HEK293 (cell line): Measurements from ENCODE around the gene KLF16.

ENCODE experiments used
- CTCF ChIA-PET: fragments of 350-600 bp; formaldehyde crosslinking; extraction: SDS; loops from one replicate; lab custom pipeline; 2021; ENCODE audit warnings: antibody characterized with exemption; lab: Yijun Ruan, JAX
- POLR2A ChIA-PET: fragments of 300-600 bp; formaldehyde crosslinking; extraction: SDS; loops from one replicate; lab custom pipeline; 2020; ENCODE audit warnings: antibody characterized with exemption, inconsistent platforms; lab: Yijun Ruan, JAX
- H3K27ac ChIP-seq: fragments of 200-500 bp; sonication (Bioruptor generic); 2 replicates; pipeline ENCODE4 v1.5.1; 2014; ENCODE audit warnings: low read depth, low read length, control low read depth, inconsistent platforms; ENCODE audit errors: extremely low read depth
- H3K36me3 ChIP-seq, 2 experiments: fragments of 200-500 bp in 1 of 2; sonication (Bioruptor generic) in 1 of 2; 1 replicate in 1 of 2; 2 replicates in 1 of 2; pipeline ENCODE4 v1.5.1; 2014 to 2017; ENCODE audit warnings: inconsistent platforms in 2 of 2, low read length in 2 of 2; ENCODE audit not compliant: control insufficient read depth in 2 of 2, insufficient read depth in 1 of 2
- H3K4me1 ChIP-seq: fragments of 200-500 bp; sonication (Bioruptor generic); 2 replicates; pipeline ENCODE4 v1.5.1; 2014; ENCODE audit warnings: mild to moderate bottlenecking, low read length, inconsistent platforms; ENCODE audit not compliant: control insufficient read depth, insufficient read depth
- H3K4me3 ChIP-seq: 2 replicates; pipeline ENCODE4 v1.5.1; 2011; ENCODE audit warnings: low read depth, mild to moderate bottlenecking, control low read depth, low read length, moderate library complexity
- H3K9me3 ChIP-seq: fragments of 200-500 bp; sonication (Bioruptor generic); 2 replicates; pipeline ENCODE4 v1.5.1; 2014; ENCODE audit warnings: low read depth, low read length, inconsistent platforms; ENCODE audit not compliant: control insufficient read depth, insufficient read depth
- CTCF ChIP-seq: fragments of 450-650 bp; formaldehyde crosslinking; IDR thresholded peaks from 2 replicates; pipeline ENCODE4 v1.5.1; 2016; ENCODE audit warnings: missing biosample characterization, missing genetic modification characterization
- GFI1B ChIP-seq: fragments of 450-650 bp; formaldehyde crosslinking; IDR thresholded peaks from 2 replicates; pipeline ENCODE4 v1.5.1; 2016; ENCODE audit warnings: missing biosample characterization, missing genetic modification characterization
- KLF1 ChIP-seq: fragments of 450-650 bp; formaldehyde crosslinking; IDR thresholded peaks from 2 replicates; pipeline ENCODE4 v1.5.1; 2016; ENCODE audit warnings: missing biosample characterization, missing genetic modification characterization
- KLF16 ChIP-seq: fragments of 450-650 bp; formaldehyde crosslinking; IDR thresholded peaks from 2 replicates; pipeline ENCODE4 v1.5.1; 2017; ENCODE audit warnings: missing biosample characterization, missing genetic modification characterization
- ZBTB6 ChIP-seq: fragments of 450-650 bp; formaldehyde crosslinking; IDR thresholded peaks from 2 replicates; pipeline ENCODE4 v1.5.1; 2017; ENCODE audit warnings: missing biosample characterization, missing genetic modification characterization
- ZNF184 ChIP-seq: fragments of 450-650 bp; IDR thresholded peaks from 2 replicates; pipeline ENCODE4 v1.5.1; 2018; ENCODE audit warnings: missing biosample characterization, mild to moderate bottlenecking, missing genetic modification characterization
- ZNF248 ChIP-seq: fragments of 450-650 bp; formaldehyde crosslinking; IDR thresholded peaks from 2 replicates; pipeline ENCODE4 v1.5.1; 2017; ENCODE audit warnings: missing biosample characterization, missing genetic modification characterization
- ZNF513 ChIP-seq: fragments of 450-650 bp; IDR thresholded peaks from 2 replicates; pipeline ENCODE4 v1.5.1; 2018; ENCODE audit warnings: missing biosample characterization, missing genetic modification characterization
- ZNF558 ChIP-seq: fragments of 450-650 bp; formaldehyde crosslinking; IDR thresholded peaks from 2 replicates; pipeline ENCODE4 v1.5.1; 2016; ENCODE audit warnings: missing biosample characterization, missing genetic modification characterization
- ZNF600 ChIP-seq: fragments of 450-650 bp; formaldehyde crosslinking; IDR thresholded peaks from 2 replicates; pipeline ENCODE4 v1.5.1; 2016; ENCODE audit warnings: missing biosample characterization, missing genetic modification characterization
- ZNF623 ChIP-seq: fragments of 450-650 bp; formaldehyde crosslinking; IDR thresholded peaks from 2 replicates; pipeline ENCODE4 v1.5.1; 2016; ENCODE audit warnings: missing biosample characterization, missing genetic modification characterization
- ZNF629 ChIP-seq: fragments of 450-650 bp; formaldehyde crosslinking; IDR thresholded peaks from 2 replicates; pipeline ENCODE4 v1.5.1; 2017; ENCODE audit warnings: missing biosample characterization, missing genetic modification characterization
- ZNF654 ChIP-seq: fragments of 450-650 bp; formaldehyde crosslinking; IDR thresholded peaks from 2 replicates; pipeline ENCODE4 v1.5.1; 2016; ENCODE audit warnings: low read depth, missing biosample characterization, missing genetic modification characterization
- ZNF704 ChIP-seq: fragments of 450-650 bp; formaldehyde crosslinking; IDR thresholded peaks from 2 replicates; pipeline ENCODE4 v1.5.1; 2016; ENCODE audit warnings: missing biosample characterization, missing genetic modification characterization
- ZNF76 ChIP-seq: fragments of 450-650 bp; formaldehyde crosslinking; IDR thresholded peaks from 2 replicates; pipeline ENCODE4; 2016; ENCODE audit warnings: low read depth, missing biosample characterization, missing genetic modification characterization, borderline replicate concordance

The KLF16 gene

GRCh38 chr19:1911995-1912394 lies 48.6 kb upstream of the KLF16 start:
- Histone ChIP-seq H3K9me3 (no peaks in the 10 kb centered on the region), H3K27ac (no peak overlapping the region), H3K4me1 (peaks cover 12% of the 10 kb centered on the region), H3K36me3 (peaks cover 0 to 55% of the 10 kb centered on the region in 2 experiments; a peak in 2 of 3 replicates), H3K4me3 (no peak overlapping the region)
- TF ChIP-seq GFI1B (no peak), ZBTB6 (peak; percentile 64; the same call in 1 of the 2 replicates), KLF1 (tag by site-specific recombination) (peak; percentile 98), ZNF513 (tag by site-specific recombination) (no peak), ZNF248 (tag by site-specific recombination) (no peak)
- CTCF ChIA-PET: interaction anchor here (0.5 to 0.7 kb wide), 3 partner anchors 25 to 645 kb away, joined by 3 read pairs; no protein-coding TSS in a partner anchor
- POLR2A ChIA-PET: no interaction called here

GRCh38 chr19:1911098-1911497 lies 47.7 kb upstream of the KLF16 start:
- no peak overlapping the region for H3K4me3 ChIP-seq
- ChIA-PET CTCF (no interaction called here), POLR2A (interaction anchor here (0.9 kb wide), 1 partner anchor 26 kb away, joined by 4 read pairs; the partner anchor contains the start of gene ABHD17A)
- H3K36me3 ChIP-seq: peaks cover 0 to 55% of the 10 kb centered on the region in 2 experiments; a peak in 2 of 3 replicates
- no peak for TF ChIP-seq ZNF184
- TF ChIP-seq ZNF76 (tag by site-specific recombination): no peak
- TF ChIP-seq CTCF (tag by site-specific recombination): no peak
- TF ChIP-seq ZNF623 (tag by site-specific recombination): no peak
- TF ChIP-seq ZNF704 (tag by site-specific recombination): no peak
- TF ChIP-seq ZNF654 (tag by site-specific recombination): no peak
- no peak for TF ChIP-seq KLF16 (tag by site-specific recombination)
- TF ChIP-seq ZNF558 (tag by site-specific recombination): no peak
- H3K4me1 ChIP-seq: peaks cover 12% of the 10 kb centered on the region
- H3K9me3 ChIP-seq: no peaks in the 10 kb centered on the region
- no peak overlapping the region for H3K27ac ChIP-seq

GRCh38 chr19:1910177-1910576 lies 46.8 kb upstream of the KLF16 start:
- Histone ChIP-seq H3K36me3 (peaks cover 0 to 54% of the 10 kb centered on the region in 2 experiments; a peak in 2 of 3 replicates), H3K27ac (no peak overlapping the region), H3K4me3 (no peak overlapping the region), H3K9me3 (no peaks in the 10 kb centered on the region), H3K4me1 (peaks cover 12% of the 10 kb centered on the region)
- CTCF ChIA-PET: interaction anchor here (0.6 kb wide), 1 partner anchor 573 kb away, joined by 4 read pairs; no protein-coding TSS in a partner anchor
- TF ChIP-seq ZNF600 (tag by site-specific recombination) (0 out of 2 replicates have a peak, but pooled peaks have one; percentile 46), ZNF629 (no peak)
- POLR2A ChIA-PET: no interaction called here
